GM06990 (cell line): Measurements from ENCODE around the gene CALCA.

ENCODE experiments used
- DNase-seq: peaks from one replicate; pipeline ENCODE4 v3.0.0-alpha.2; 2011; ENCODE audit not compliant: insufficient read length; ENCODE audit errors: extremely low read depth
- H3K27me3 ChIP-seq: replicated peaks from 2 replicates; pipeline ENCODE4 v1.6.0; 2011; ENCODE audit warnings: low read length; ENCODE audit not compliant: control insufficient read depth, insufficient read depth
- H3K36me3 ChIP-seq: 2 replicates; pipeline ENCODE4 v1.5.1; 2011; ENCODE audit warnings: low read length; ENCODE audit not compliant: control insufficient read depth, insufficient read depth
- H3K4me3 ChIP-seq: replicated peaks from 2 replicates; pipeline ENCODE4 v1.5.1; 2011; ENCODE audit warnings: low read depth, mild to moderate bottlenecking, control low read depth, low read length
- TF ChIP-seq, protein P1 (sequence below): IDR thresholded peaks from 2 replicates; pipeline ENCODE4 v1.5.1; 2011; ENCODE audit warnings: low read length, control low read depth, mild to moderate bottlenecking, inconsistent platforms; ENCODE audit not compliant: insufficient read depth, poor library complexity, severe bottlenecking

The CALCA gene

DNA sequence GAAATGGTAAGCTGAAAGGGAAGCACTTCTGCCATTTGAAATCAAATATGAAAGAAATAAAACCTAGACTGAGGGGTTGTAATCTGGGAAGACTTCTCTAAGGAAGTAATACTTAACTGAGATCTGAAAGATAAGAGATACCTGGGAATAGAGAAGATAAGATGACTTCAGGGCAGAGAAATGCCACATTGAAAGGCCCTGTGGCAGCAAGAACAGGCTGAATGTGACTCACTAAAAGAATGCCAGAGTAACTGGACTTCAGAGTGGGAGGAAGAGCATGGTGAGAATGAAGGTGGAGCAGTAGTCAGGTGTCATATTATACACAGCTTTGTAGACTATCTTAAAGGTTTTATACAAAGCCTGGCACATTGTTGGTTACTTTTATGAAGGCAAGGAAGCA lies 17.6 kb downstream of the CALCA start:
- Histone ChIP-seq H3K27me3 (no peaks in the 10 kb centered on the region), H3K36me3 (no peaks in the 10 kb centered on the region), H3K4me3 (no peak overlapping the region)
- no peak for DNase-seq
- TF ChIP-seq, protein P1, sequence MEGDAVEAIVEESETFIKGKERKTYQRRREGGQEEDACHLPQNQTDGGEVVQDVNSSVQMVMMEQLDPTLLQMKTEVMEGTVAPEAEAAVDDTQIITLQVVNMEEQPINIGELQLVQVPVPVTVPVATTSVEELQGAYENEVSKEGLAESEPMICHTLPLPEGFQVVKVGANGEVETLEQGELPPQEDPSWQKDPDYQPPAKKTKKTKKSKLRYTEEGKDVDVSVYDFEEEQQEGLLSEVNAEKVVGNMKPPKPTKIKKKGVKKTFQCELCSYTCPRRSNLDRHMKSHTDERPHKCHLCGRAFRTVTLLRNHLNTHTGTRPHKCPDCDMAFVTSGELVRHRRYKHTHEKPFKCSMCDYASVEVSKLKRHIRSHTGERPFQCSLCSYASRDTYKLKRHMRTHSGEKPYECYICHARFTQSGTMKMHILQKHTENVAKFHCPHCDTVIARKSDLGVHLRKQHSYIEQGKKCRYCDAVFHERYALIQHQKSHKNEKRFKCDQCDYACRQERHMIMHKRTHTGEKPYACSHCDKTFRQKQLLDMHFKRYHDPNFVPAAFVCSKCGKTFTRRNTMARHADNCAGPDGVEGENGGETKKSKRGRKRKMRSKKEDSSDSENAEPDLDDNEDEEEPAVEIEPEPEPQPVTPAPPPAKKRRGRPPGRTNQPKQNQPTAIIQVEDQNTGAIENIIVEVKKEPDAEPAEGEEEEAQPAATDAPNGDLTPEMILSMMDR = no peak

DNA sequence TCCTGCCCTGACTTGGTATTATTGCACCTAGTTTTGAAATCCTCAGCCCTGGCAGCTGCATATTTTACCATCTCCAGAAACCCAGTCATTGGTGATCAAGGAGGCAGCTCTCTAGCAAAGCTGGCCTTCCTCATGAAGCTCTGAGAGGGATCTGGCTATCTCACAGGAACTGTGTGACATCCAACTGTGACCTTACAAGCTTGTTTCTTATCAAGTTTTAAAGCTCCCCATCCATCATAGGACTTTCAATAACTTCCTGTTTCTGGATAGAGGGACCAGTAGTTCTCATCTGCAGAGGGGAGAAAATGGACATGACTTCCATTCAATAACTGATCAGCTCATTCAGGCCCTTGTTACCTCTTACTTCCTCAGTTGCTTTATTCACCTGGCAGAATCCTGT lies 18.2 kb downstream of the CALCA start:
- no peak for DNase-seq
- TF ChIP-seq, protein P1 = no peak
- Histone ChIP-seq H3K27me3 (no peaks in the 10 kb centered on the region), H3K36me3 (no peaks in the 10 kb centered on the region), H3K4me3 (no peak overlapping the region)

DNA sequence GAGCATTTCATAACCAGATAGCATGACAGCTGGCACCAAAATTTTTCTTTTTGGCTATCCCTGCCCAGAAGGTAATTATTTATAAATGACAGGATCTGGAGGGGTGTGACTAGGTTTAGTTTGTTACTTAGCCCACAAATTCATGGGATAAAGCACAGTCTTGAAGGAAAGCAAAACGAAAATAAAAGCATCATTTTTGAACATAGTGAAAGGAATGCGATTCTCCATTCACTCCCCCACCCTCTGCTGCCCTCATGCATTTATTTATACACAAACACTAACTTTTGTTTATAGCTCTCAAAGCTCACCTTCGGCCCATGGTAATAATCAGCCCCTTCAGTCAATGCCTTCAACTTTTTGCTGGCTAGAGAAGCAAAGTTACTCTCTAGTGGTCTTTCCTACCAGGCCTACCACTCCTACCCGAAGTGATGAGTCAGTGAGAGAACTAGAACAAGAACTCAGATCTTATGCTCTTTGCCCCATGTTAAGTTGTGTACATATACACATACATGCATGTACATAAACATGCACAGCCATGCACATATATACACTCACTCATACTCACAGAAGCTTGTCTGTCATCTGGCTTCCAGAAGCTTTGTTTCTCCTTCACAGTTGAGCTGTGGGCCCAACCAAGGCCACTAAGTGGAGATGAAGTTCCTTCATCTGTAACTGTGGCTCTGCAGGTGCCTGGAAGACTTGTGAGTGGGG lies 22.6 kb downstream of the CALCA start:
- Histone ChIP-seq H3K27me3 (no peaks in the 10 kb centered on the region), H3K36me3 (no peaks in the 10 kb centered on the region), H3K4me3 (no peak overlapping the region)
- TF ChIP-seq, protein P1 = no peak
- DNase-seq = no peak

- Histone ChIP-seq H3K4me3 (no peak overlapping the region), H3K36me3 (no peaks in the 10 kb centered on the region), H3K27me3 (no peaks in the 10 kb centered on the region)
- TF ChIP-seq, protein P1 = no peak
- DNase-seq = no peak
Observed at GRCh38 chr11:14942745-14943144, 29.4 kb downstream of the CALCA start.

GRCh38 chr11:14938936-14939335 lies 33.2 kb downstream of the CALCA start:
- no peaks in the 10 kb centered on the region for H3K36me3 ChIP-seq
- DNase-seq = no peak
- TF ChIP-seq, protein P1 = no peak

More at GRCh38 chr11:14938936-14939335, 33.2 kb downstream of the CALCA start:
- H3K27me3 ChIP-seq = no peaks in the 10 kb centered on the region
- H3K4me3 ChIP-seq = no peak overlapping the region
